HCT116 (cell line): ENCODE results near the gene PPM1D. TPM values are rescaled to one million over a fixed set of nuclear protein-coding genes. Genes with fewer than 3 reads are reported as not detected.

Experiments used
- ATAC-seq: fragments of 200-7000 bp; cut with Tn5 transposase; 2 replicates; pipeline ENCODE4 v1.9.1; 2020; ENCODE audit warnings: mild to moderate bottlenecking, moderate library complexity
- BruUV-seq: library from RNA; stranded (reverse); fragments of 400-500 nt; replicated peaks from 2 replicates; lab custom pipeline; 2021; lab: Mats Ljungman, UMichigan
- CTCF ChIA-PET: fragments of 300-600 bp; sonication (Branson Sonifier 250); formaldehyde crosslinking; loops from one replicate; lab custom pipeline; 2021; ENCODE audit warnings: antibody characterized with exemption; lab: Charles Lee
- POLR2A ChIA-PET: fragments of 300-600, 350-600 bp; sonication (Branson Sonifier 250); formaldehyde crosslinking; loops from one replicate; lab custom pipeline; 2021; ENCODE audit warnings: antibody characterized with exemption; lab: Charles Lee
- RAD21 ChIA-PET, 2 experiments: fragments of 300-600 bp; sonication (Branson Sonifier 250); formaldehyde crosslinking; loops; one replicate each; lab custom pipeline; 2023; ENCODE audit warnings: low total read pairs in 2 of 2; ENCODE audit not compliant: uncharacterized antibody in 2 of 2, unreplicated experiment in 2 of 2, low non-redundant PET in 1 of 2; lab: Charles Lee
- DNase-seq: peaks from one replicate; pipeline ENCODE4 v3.0.0-alpha.2; 2010; ENCODE audit warnings: low read depth, low spot score
- H2AFZ ChIP-seq: fragments of 200-600 bp; shearing (Covaris generic), sonication (generic); 2 replicates; pipeline ENCODE4 v1.6.1; 2017; ENCODE audit warnings: low read depth, mixed run types, mixed read lengths, antibody characterized with exemption, low read length; ENCODE audit not compliant: poor library complexity, severe bottlenecking
- H3K27ac ChIP-seq: 2 replicates; pipeline ENCODE4 v1.5.1; 2012; ENCODE audit warnings: low read depth, low read length
- H3K27me3 ChIP-seq: fragments of 200-600 bp; sonication (generic); 2 replicates; pipeline ENCODE4 v1.6.1; 2016; ENCODE audit warnings: mixed run types, low read length, mixed read lengths; ENCODE audit not compliant: insufficient read depth
- H3K36me3 ChIP-seq, 2 experiments: fragments of 200-500 bp in 1 of 2; fragments of 200-600 bp in 1 of 2; sonication (Bioruptor generic) in 1 of 2; sonication (generic) in 1 of 2; 2 replicates each; pipeline versions ENCODE4 v1.5.1 to v1.6.1; 2014 to 2016; ENCODE audit warnings: low read length in 2 of 2, inconsistent platforms in 1 of 2, mixed read lengths in 1 of 2, mixed run types in 1 of 2; ENCODE audit not compliant: insufficient read depth in 2 of 2, control insufficient read depth in 1 of 2
- H3K4me1 ChIP-seq, 2 experiments: fragments of 200-600 bp in 1 of 2; sonication (generic) in 1 of 2; 2 replicates each; pipeline versions ENCODE4 v1.5.1 to v1.6.1; 2012 to 2017; ENCODE audit warnings: low read length in 2 of 2, inconsistent platforms in 1 of 2, mild to moderate bottlenecking in 1 of 2, mixed read lengths in 1 of 2, mixed run types in 1 of 2, moderate library complexity in 1 of 2; ENCODE audit not compliant: insufficient read depth in 2 of 2, control insufficient read depth in 1 of 2
- H3K4me2 ChIP-seq: fragments of 200-600 bp; sonication (generic); 2 replicates; pipeline ENCODE4 v1.6.1; 2017; ENCODE audit warnings: mixed run types, low read length, mixed read lengths
- H3K4me3 ChIP-seq, 2 experiments: fragments of 200-600 bp in 1 of 2; sonication (generic) in 1 of 2; replicated peaks in 1 of 2; 2 replicates each; pipeline ENCODE4 v1.5.1; 2011 to 2016; ENCODE audit warnings: low read length in 2 of 2, control low read depth in 1 of 2, low read depth in 1 of 2, mild to moderate bottlenecking in 1 of 2, mixed read lengths in 1 of 2, mixed run types in 1 of 2
- H3K79me2 ChIP-seq: fragments of 200-600 bp; sonication (generic); 2 replicates; pipeline ENCODE4 v1.6.1; 2017; ENCODE audit warnings: mild to moderate bottlenecking, mixed run types, low read length, moderate library complexity, mixed read lengths; ENCODE audit not compliant: insufficient read depth
- H3K9ac ChIP-seq: fragments of 200-600 bp; sonication (generic); 2 replicates; pipeline ENCODE4 v1.6.1; 2016; ENCODE audit warnings: low read length, mixed read lengths
- H3K9me2 ChIP-seq: fragments of 200-600 bp; sonication (generic), shearing (Covaris generic); 2 replicates; pipeline ENCODE4 v1.6.1; 2017; ENCODE audit warnings: mixed run types, mild to moderate bottlenecking, moderate library complexity; ENCODE audit not compliant: insufficient read depth
- H3K9me3 ChIP-seq, 2 experiments: fragments of 200-500 bp in 1 of 2; fragments of 200-600 bp in 1 of 2; sonication (Bioruptor generic) in 1 of 2; sonication (generic) in 1 of 2; 2 replicates each; pipeline ENCODE4 v1.6.1; 2014 to 2017; ENCODE audit warnings: low read length in 2 of 2, mixed read lengths in 2 of 2, inconsistent platforms in 1 of 2, low read depth in 1 of 2, mild to moderate bottlenecking in 1 of 2, mixed run types in 1 of 2, moderate library complexity in 1 of 2; ENCODE audit not compliant: control insufficient read depth in 1 of 2, insufficient read depth in 1 of 2
- H4K20me1 ChIP-seq: fragments of 200-600 bp; sonication (generic), shearing (Covaris generic); 2 replicates; pipeline ENCODE4 v1.6.1; 2017; ENCODE audit warnings: mixed run types, mild to moderate bottlenecking, moderate library complexity; ENCODE audit not compliant: insufficient read depth
- EZH2phosphoT487 ChIP-seq: fragments of 200-600 bp; IDR thresholded peaks from 2 replicates; pipeline ENCODE4 v1.6.1; 2018; ENCODE audit warnings: antibody characterized with exemption, borderline replicate concordance
- JUND ChIP-seq: IDR thresholded peaks from 2 replicates; pipeline ENCODE4 v1.6.1; 2012
- POLR2AphosphoS5 ChIP-seq: IDR thresholded peaks from 2 replicates; pipeline ENCODE4 v1.6.1; 2011; ENCODE audit warnings: mild to moderate bottlenecking, low read depth, low read length, moderate library complexity
- SP1 ChIP-seq: IDR thresholded peaks from 2 replicates; pipeline ENCODE4 v1.6.1; 2012; ENCODE audit warnings: low read depth
- SRF ChIP-seq: IDR thresholded peaks from 2 replicates; pipeline ENCODE4 v1.6.1; 2012; ENCODE audit warnings: low read depth
- YY1 ChIP-seq: IDR thresholded peaks from 2 replicates; pipeline ENCODE4 v1.6.1; 2011; ENCODE audit warnings: low read length, low read depth, moderate library complexity, mild to moderate bottlenecking; ENCODE audit not compliant: insufficient replicate concordance; ENCODE audit errors: extremely low read depth
- ZNF274 ChIP-seq: fragments of 200-500 bp; sonication (Bioruptor generic); IDR thresholded peaks from 2 replicates; pipeline ENCODE4 v1.6.1; 2014; ENCODE audit warnings: mild to moderate bottlenecking, low read depth, low read length, inconsistent platforms
- intact Hi-C: fragments of 100-400 bp; cut with micrococcal nuclease; formaldehyde crosslinking; loops from 2 replicates; pipeline ENCODE4 v1.10.0; 2022
- total RNA-seq: library from RNA; stranded (reverse); gene quantifications from one replicate; pipeline ENCODE4 v1.2.1, GENCODE V29; 2021; ENCODE audit not compliant: unreplicated experiment
- TF ChIP-seq, protein P1 (sequence below): IDR thresholded peaks from 2 replicates; pipeline ENCODE4 v1.6.1; 2012

PPM1D gene
- total RNA-seq, 1 experiment from 2014 or later: 29.1 TPM

DNA sequence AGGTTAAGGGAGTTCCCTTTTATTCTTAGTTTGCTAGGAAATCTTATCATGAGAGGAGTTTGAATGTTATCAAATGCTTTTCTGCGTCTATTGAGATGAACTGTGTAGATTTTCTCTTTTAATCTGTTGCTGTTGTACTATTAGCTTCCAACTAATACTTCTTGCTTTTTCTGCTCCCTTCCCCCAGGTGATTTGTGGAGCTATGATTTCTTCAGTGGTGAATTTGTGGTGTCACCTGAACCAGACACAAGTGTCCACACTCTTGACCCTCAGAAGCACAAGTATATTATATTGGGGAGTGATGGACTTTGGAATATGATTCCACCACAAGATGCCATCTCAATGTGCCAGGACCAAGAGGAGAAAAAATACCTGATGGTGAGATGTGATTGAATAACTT lies 47.7 kb downstream of the PPM1D start:
- Histone ChIP-seq H4K20me1 (no peaks in the 10 kb centered on the region), H3K4me2 (no peak overlapping the region), H3K27me3 (no peaks in the 10 kb centered on the region), H3K9me2 (no peaks in the 10 kb centered on the region), H2AFZ (no peak overlapping the region), H3K9ac (no peak overlapping the region), H3K36me3 (peaks cover 4 to 8% of the 10 kb centered on the region in 2 experiments; a peak in 2 of 4 replicates), H3K79me2 (peaks cover 28% of the 10 kb centered on the region), H3K4me1 (no peaks in the 10 kb centered on the region), H3K9me3 (no peaks in the 10 kb centered on the region), H3K4me3 (no peak overlapping the region), H3K27ac (no peak overlapping the region)
- no peak for ATAC-seq
- no peak for DNase-seq
- POLR2A ChIA-PET: no interaction called here
- no TSS peak for BruUV-seq
- no peak for TF ChIP-seq POLR2AphosphoS5
- TF ChIP-seq SRF: no peak
- TF ChIP-seq, protein P1, sequence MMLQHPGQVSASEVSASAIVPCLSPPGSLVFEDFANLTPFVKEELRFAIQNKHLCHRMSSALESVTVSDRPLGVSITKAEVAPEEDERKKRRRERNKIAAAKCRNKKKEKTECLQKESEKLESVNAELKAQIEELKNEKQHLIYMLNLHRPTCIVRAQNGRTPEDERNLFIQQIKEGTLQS: no peak
- TF ChIP-seq ZNF274: no peak
- RAD21 ChIA-PET: no interaction called here
- intact Hi-C loops: loop anchor here (10.0 kb wide), 1 partner anchor 543 kb away; no protein-coding TSS in a partner anchor
- CTCF ChIA-PET: interaction anchor here (2.3 kb wide), 1 partner anchor 9 kb away, joined by 6 read pairs; no protein-coding TSS in a partner anchor

DNA sequence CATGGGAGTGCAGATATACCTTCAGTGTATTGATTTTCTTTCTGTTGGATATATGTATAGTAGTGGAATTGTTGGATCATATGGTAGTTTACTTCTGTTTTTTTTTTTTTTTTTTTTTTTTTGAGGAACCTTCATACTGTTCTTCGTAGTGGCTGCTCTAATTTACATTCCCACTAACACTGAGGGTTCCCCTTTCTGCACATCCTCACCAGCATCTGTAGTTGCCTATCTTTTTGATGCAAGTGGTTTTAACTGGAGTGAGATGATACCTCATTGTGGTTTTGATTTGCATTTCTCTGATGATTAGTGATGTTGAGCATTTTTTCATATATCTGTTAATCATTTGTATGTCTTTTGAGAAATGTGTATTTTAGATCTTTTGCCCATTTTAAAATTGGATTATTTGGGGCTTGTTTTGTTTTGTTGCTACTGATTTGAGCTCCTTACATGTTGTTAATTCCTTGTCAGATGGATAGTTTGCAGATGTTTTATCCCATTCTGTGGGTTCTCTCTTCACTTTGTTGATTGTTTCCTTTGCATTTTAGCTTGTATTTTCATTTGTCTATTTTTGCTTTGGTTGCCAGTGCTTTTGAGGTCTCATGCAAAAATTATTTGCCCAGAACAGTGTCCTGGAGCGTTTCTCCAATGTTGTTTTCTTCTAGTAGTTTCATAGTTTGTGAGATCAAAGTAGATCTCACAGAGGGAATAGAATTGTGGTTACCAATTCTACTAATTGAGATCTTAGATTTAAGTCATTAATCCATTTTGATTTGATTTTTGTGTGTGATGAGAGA lies 52.7 kb downstream of the PPM1D start:
- Histone ChIP-seq H3K27me3 (no peaks in the 10 kb centered on the region), H4K20me1 (no peaks in the 10 kb centered on the region)
- intact Hi-C loops: no loop called here
- TF ChIP-seq SP1: no peak
- no peak for TF ChIP-seq JUND
- TF ChIP-seq EZH2phosphoT487: no peak
- no peak for TF ChIP-seq YY1
- TF ChIP-seq, all 23 proteins: peak for 0
- Histone ChIP-seq H3K36me3 (peaks cover 11 to 14% of the 10 kb centered on the region in 2 experiments; a peak in 3 of 4 replicates), H3K27ac (no peak overlapping the region), H3K9me3 (no peaks in the 10 kb centered on the region), H3K4me1 (no peaks in the 10 kb centered on the region), H2AFZ (no peak overlapping the region), H3K79me2 (peaks cover 36% of the 10 kb centered on the region), H3K9me2 (no peaks in the 10 kb centered on the region), H3K4me3 (no peak overlapping the region), H3K9ac (no peak overlapping the region), H3K4me2 (no peak overlapping the region)
- RAD21 ChIA-PET: no interaction called here
- DNase-seq (no peak), ATAC-seq (no peak)
- no TSS peak for BruUV-seq
- CTCF ChIA-PET: interaction anchor here (1.6 kb wide), 1 partner anchor 12 kb away, joined by 5 read pairs; no protein-coding TSS in a partner anchor
- POLR2A ChIA-PET: no interaction called here
